Mesenchymal stem cell (in vitro differentiated cells and primary cell): ENCODE data around the gene CATSPER2. TPM values are rescaled to one million over a fixed set of nuclear protein-coding genes. Genes with fewer than 3 reads are reported as not detected.
"Not testable (repeated sequence)": the region's sequence is repeated elsewhere in the genome, so short reads cannot be mapped to it uniquely, and the experiment has no call there.

Source experiments
- DNase-seq: peaks from one replicate; pipeline ENCODE4 v3.0.0-alpha.2; 2013
- H2AFZ ChIP-seq: one replicate; pipeline ENCODE4 v1.6.1; 2013; ENCODE audit warnings: low read depth, mild to moderate bottlenecking, control low read depth, inconsistent platforms, low read length, moderate library complexity
- H2AK5ac ChIP-seq: 2 replicates; pipeline ENCODE4 v1.6.1; 2013; ENCODE audit warnings: low read length, moderate library complexity, mild to moderate bottlenecking, inconsistent platforms; ENCODE audit not compliant: severe bottlenecking
- H2BK120ac ChIP-seq: one replicate; pipeline ENCODE4 v1.6.1; 2013; ENCODE audit warnings: low read depth, mild to moderate bottlenecking, inconsistent platforms, low read length, moderate library complexity
- H2BK12ac ChIP-seq, 2 experiments: one replicate each; pipeline ENCODE4 v1.6.1; 2013; ENCODE audit warnings: inconsistent platforms in 2 of 2, low read length in 2 of 2, mild to moderate bottlenecking in 2 of 2, moderate library complexity in 2 of 2, control low read depth in 1 of 2
- H2BK15ac ChIP-seq: one replicate; pipeline ENCODE4 v1.6.1; 2013; ENCODE audit warnings: mild to moderate bottlenecking, low read depth, inconsistent platforms; ENCODE audit not compliant: poor library complexity, severe bottlenecking
- H2BK5ac ChIP-seq: 2 replicates; pipeline ENCODE4 v1.6.1; 2013; ENCODE audit warnings: low read depth, mild to moderate bottlenecking, low read length, control low read depth, inconsistent platforms; ENCODE audit not compliant: poor library complexity, severe bottlenecking
- H3K14ac ChIP-seq, 2 experiments: one replicate each; pipeline ENCODE4 v1.6.1; 2013; ENCODE audit warnings: inconsistent platforms in 2 of 2, low read length in 2 of 2, control low read depth in 1 of 2, mild to moderate bottlenecking in 1 of 2, moderate library complexity in 1 of 2
- H3K18ac ChIP-seq, 2 experiments: one replicate each; pipeline ENCODE4 v1.6.1; 2013; ENCODE audit warnings: inconsistent platforms in 2 of 2, low read length in 2 of 2, control low read depth in 1 of 2, low read depth in 1 of 2, mild to moderate bottlenecking in 1 of 2
- H3K23ac ChIP-seq, 2 experiments: one replicate each; pipeline ENCODE4 v1.6.1; 2013; ENCODE audit warnings: inconsistent platforms in 2 of 2, low read length in 2 of 2, mild to moderate bottlenecking in 2 of 2, moderate library complexity in 2 of 2, control low read depth in 1 of 2
- H3K27ac ChIP-seq: 2 replicates; pipeline ENCODE4 v1.5.1; 2013; ENCODE audit warnings: mild to moderate bottlenecking, moderate library complexity, low read length, control low read depth, inconsistent platforms; ENCODE audit not compliant: poor library complexity, severe bottlenecking
- H3K27me3 ChIP-seq, 2 experiments: 2 replicates each; pipeline versions ENCODE4 v1.6.1 to v1.7.0; 2013; ENCODE audit warnings: low read length in 2 of 2, mild to moderate bottlenecking in 2 of 2, moderate library complexity in 2 of 2, control low read depth in 1 of 2, inconsistent platforms in 1 of 2; ENCODE audit not compliant: control insufficient read depth in 1 of 2, insufficient read depth in 1 of 2
- H3K36me3 ChIP-seq, 2 experiments: 2 replicates each; pipeline versions ENCODE4 v1.6.1 to v1.7.0; 2013; ENCODE audit warnings: low read length in 2 of 2, control low read depth in 1 of 2, inconsistent platforms in 1 of 2, low read depth in 1 of 2, mild to moderate bottlenecking in 1 of 2; ENCODE audit not compliant: insufficient read depth in 2 of 2, control insufficient read depth in 1 of 2
- H3K4ac ChIP-seq, 2 experiments: one replicate each; pipeline ENCODE4 v1.6.1; 2013; ENCODE audit warnings: inconsistent platforms in 2 of 2, low read length in 2 of 2, mild to moderate bottlenecking in 2 of 2, moderate library complexity in 2 of 2, control low read depth in 1 of 2, low read depth in 1 of 2
- H3K4me1 ChIP-seq: 2 replicates; pipeline ENCODE4 v1.6.1; 2013; ENCODE audit warnings: low read depth, low read length, control low read depth; ENCODE audit not compliant: control insufficient read depth, insufficient read depth
- H3K4me2 ChIP-seq: 2 replicates; pipeline ENCODE4 v1.6.1; 2013; ENCODE audit warnings: low read length, mild to moderate bottlenecking, inconsistent platforms; ENCODE audit not compliant: poor library complexity, severe bottlenecking
- H3K4me3 ChIP-seq, 2 experiments: 2 replicates each; pipeline versions ENCODE4 v1.5.1 to v1.7.0; 2013; ENCODE audit warnings: low read length in 2 of 2, mild to moderate bottlenecking in 2 of 2, control low read depth in 1 of 2, low read depth in 1 of 2; ENCODE audit not compliant: insufficient read depth in 1 of 2
- H3K79me1 ChIP-seq: replicated peaks from 2 replicates; pipeline ENCODE4 v1.6.1; 2013; ENCODE audit warnings: mild to moderate bottlenecking, control low read depth, low read length, inconsistent platforms; ENCODE audit not compliant: poor library complexity, severe bottlenecking
- H3K9ac ChIP-seq: 2 replicates; pipeline ENCODE4 v1.7.0; 2013; ENCODE audit warnings: mild to moderate bottlenecking, low read length, moderate library complexity
- H3K9me3 ChIP-seq: 2 replicates; pipeline ENCODE4 v1.7.0; 2013; ENCODE audit warnings: mild to moderate bottlenecking, low read length; ENCODE audit not compliant: control insufficient read depth
- H4K8ac ChIP-seq: one replicate; pipeline ENCODE4 v1.6.1; 2013; ENCODE audit warnings: inconsistent platforms, mild to moderate bottlenecking, low read length, moderate library complexity
- H4K91ac ChIP-seq: one replicate; pipeline ENCODE4 v1.6.1; 2013; ENCODE audit warnings: mild to moderate bottlenecking, low read length, inconsistent platforms
- WGBS: methylation state at CpG from one replicate; pipeline ENCODE4 v1.1.7; 2013; ENCODE audit warnings: mixed read lengths; 5-methylcytosine and 5-hydroxymethylcytosine counted together
- polyA plus RNA-seq, 2 experiments: library from polyadenylated mRNA; stranded (reverse); fragments of 200-250 nt; gene quantifications; one replicate each; pipeline ENCODE4 v1.2.3, GENCODE V29; 2013

Gene CATSPER2
- polyA plus RNA-seq (2013, experiment 1 of 2): 0.48 TPM
- polyA plus RNA-seq (2013, experiment 2 of 2): 0.58 TPM

GRCh38 chr15:43648649-43649429 lies at the start of gene CATSPER2:
CATSPER2 (minus strand) TSS chr15:43648844; CDS start chr15:43648061, 783 bp downstream.
- Histone ChIP-seq H2BK5ac (no peak within 1 kb of the TSS), H3K18ac (no peak within 1 kb of the TSS), H2BK15ac (no peak within 1 kb of the TSS), H3K36me3 (peaks cover 0 to 12% of the 10 kb centered on the region in 2 experiments), H3K4me1 (no peaks in the 10 kb centered on the region), H2BK12ac (no peak within 1 kb of the TSS), H3K23ac (no peak within 1 kb of the TSS), H2AK5ac (no peak within 1 kb of the TSS), H3K27me3 (no peaks in the 10 kb centered on the region), H3K4me2 (no peak within 1 kb of the TSS), H2BK120ac (no peak within 1 kb of the TSS), H4K8ac (no peak within 1 kb of the TSS), H3K79me1 (no peaks in the 10 kb centered on the region), H3K9ac (no peak within 1 kb of the TSS), H3K27ac (no peak within 1 kb of the TSS), H3K4me3 (no peak within 1 kb of the TSS), H3K9me3 (no peaks in the 10 kb centered on the region), H4K91ac (no peak within 1 kb of the TSS), H3K4ac (no peak within 1 kb of the TSS), H3K14ac (no peak within 1 kb of the TSS), H2AFZ (no peak within 1 kb of the TSS)
- 98% methylated on average over 79 of the region's 85 CpGs for WGBS
- DNase-seq: no peak

- H4K8ac ChIP-seq, H2AK5ac ChIP-seq, H3K9ac ChIP-seq, H3K23ac ChIP-seq, H2AFZ ChIP-seq, H3K4me3 ChIP-seq, DNase-seq, H4K91ac ChIP-seq, H2BK120ac ChIP-seq, H3K18ac ChIP-seq, H3K9me3 ChIP-seq, H3K4me2 ChIP-seq, H3K14ac ChIP-seq, H3K27me3 ChIP-seq, H2BK12ac ChIP-seq, H3K79me1 ChIP-seq, H3K4ac ChIP-seq, H3K36me3 ChIP-seq, H3K4me1 ChIP-seq, H2BK5ac ChIP-seq, H3K27ac ChIP-seq, H2BK15ac ChIP-seq: not testable (repeated sequence)
- no CpG with 5 or more reads among the region's 43 CpGs for WGBS
Observed at GRCh38 chr15:43693148-43694022, 44.7 kb upstream of the CATSPER2 start, which contains the start of gene CKMT1A. CKMT1A (plus strand) TSS chr15:43693859; CDS start chr15:43694051, 192 bp downstream.

DNA sequence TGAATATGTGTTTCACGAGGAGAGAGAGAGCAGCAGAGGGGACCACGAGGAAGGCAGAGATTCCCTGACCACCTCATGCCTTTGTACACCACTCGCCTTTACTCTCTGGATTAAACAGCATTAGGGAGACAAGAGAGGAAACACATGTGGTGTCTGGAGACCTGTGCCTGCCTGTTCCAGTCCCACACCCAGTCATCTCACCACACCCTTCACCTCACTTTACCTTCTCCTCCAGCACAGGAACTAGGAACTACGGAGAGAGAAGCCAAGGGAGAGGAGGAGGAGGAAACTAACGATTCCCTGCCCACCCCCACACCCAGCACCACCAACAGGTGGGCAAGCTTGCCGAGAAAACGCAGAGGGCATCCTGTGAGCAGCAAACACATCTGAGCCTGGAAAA lies 44.0 kb upstream of the CATSPER2 start:
- not testable (repeated sequence) for H2BK120ac ChIP-seq, H2AK5ac ChIP-seq, H3K18ac ChIP-seq, H3K36me3 ChIP-seq, H3K79me1 ChIP-seq, H3K4me1 ChIP-seq, H3K4me3 ChIP-seq, H4K91ac ChIP-seq, H3K4ac ChIP-seq, H3K27me3 ChIP-seq, H2BK5ac ChIP-seq, H2BK15ac ChIP-seq, H3K9ac ChIP-seq, H3K14ac ChIP-seq, DNase-seq, H3K27ac ChIP-seq, H2BK12ac ChIP-seq, H3K9me3 ChIP-seq, H3K4me2 ChIP-seq, H2AFZ ChIP-seq, H4K8ac ChIP-seq, H3K23ac ChIP-seq
- no CpG with 5 or more reads among the region's 7 CpGs for WGBS
